Measurements from ENCODE around the gene SEMA4D. TPM values are rescaled to one million over a fixed set of nuclear protein-coding genes. Genes with fewer than 3 reads are reported as not detected.

SEMA4D gene
- total RNA-seq, 1 experiment from 2014 or later = 23.3 TPM

DNA sequence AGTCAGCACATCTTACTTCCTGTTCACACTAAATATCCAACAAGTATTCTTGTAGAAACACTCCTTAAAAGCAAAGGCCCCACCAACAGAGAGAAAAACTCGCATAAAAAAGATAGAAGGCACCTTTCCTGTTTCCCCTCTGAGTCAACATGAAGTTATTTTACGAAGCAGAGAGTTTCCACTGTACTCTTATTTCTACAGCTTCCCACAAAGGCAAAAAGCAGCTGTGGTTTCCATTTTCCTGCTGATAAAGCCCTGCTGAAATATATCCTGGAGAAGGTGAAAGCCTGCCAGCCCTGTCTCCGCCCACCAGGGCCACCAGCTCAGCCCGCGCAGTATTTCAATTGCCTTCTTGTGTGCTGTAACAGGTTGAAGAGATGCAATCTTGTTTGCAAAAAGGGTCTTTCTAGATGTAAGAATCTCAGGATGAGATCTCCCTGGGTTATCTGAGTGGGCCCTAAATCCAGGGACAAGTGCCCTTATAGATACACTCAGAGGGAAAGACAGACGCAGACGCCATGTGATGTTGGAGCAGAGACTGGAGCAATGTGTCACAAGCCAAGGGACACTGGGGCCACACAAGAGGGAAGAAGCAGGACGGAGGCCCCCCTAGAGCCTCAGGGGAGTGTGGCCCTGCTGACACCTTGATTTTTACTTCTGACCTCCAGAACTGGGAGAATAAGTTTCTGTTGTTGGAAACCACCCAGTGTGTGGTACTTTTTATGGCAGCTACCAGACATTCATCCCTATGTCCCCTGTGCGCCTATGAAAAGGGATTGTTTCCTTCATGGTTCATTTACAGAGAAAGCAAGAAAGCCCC is 19.9 kb downstream of the SEMA4D start:
- no peaks in the 10 kb centered on the region for H3K4me1 Mint-ChIP-seq (ENCODE audit: low read depth, unreplicated experiment)
- no peaks in the 10 kb centered on the region for H3K9me3 Mint-ChIP-seq (ENCODE audit: low read depth, unreplicated experiment)
- DNase-seq = no peak
- no peaks in the 10 kb centered on the region for H3K36me3 Mint-ChIP-seq (ENCODE audit: insufficient read depth, unreplicated experiment)
- no TSS peak for BruUV-seq (replicated peaks)
- TF ChIP-seq, protein P1, sequence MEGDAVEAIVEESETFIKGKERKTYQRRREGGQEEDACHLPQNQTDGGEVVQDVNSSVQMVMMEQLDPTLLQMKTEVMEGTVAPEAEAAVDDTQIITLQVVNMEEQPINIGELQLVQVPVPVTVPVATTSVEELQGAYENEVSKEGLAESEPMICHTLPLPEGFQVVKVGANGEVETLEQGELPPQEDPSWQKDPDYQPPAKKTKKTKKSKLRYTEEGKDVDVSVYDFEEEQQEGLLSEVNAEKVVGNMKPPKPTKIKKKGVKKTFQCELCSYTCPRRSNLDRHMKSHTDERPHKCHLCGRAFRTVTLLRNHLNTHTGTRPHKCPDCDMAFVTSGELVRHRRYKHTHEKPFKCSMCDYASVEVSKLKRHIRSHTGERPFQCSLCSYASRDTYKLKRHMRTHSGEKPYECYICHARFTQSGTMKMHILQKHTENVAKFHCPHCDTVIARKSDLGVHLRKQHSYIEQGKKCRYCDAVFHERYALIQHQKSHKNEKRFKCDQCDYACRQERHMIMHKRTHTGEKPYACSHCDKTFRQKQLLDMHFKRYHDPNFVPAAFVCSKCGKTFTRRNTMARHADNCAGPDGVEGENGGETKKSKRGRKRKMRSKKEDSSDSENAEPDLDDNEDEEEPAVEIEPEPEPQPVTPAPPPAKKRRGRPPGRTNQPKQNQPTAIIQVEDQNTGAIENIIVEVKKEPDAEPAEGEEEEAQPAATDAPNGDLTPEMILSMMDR (IDR thresholded peaks at IDR 0.05; ENCODE audit: unreplicated experiment) = no peak
- no peaks in the 10 kb centered on the region for H3K27me3 Mint-ChIP-seq (ENCODE audit: unreplicated experiment)
- no peak overlapping the region for H3K4me3 Mint-ChIP-seq (ENCODE audit: low read depth, unreplicated experiment)
- no peak overlapping the region for H3K27ac Mint-ChIP-seq (ENCODE audit: unreplicated experiment)
- intact Hi-C loops (cut with micrococcal nuclease; ENCODE audit: unreplicated experiment) = no loop called here
- CTCF ChIA-PET = no interaction called here

DNA sequence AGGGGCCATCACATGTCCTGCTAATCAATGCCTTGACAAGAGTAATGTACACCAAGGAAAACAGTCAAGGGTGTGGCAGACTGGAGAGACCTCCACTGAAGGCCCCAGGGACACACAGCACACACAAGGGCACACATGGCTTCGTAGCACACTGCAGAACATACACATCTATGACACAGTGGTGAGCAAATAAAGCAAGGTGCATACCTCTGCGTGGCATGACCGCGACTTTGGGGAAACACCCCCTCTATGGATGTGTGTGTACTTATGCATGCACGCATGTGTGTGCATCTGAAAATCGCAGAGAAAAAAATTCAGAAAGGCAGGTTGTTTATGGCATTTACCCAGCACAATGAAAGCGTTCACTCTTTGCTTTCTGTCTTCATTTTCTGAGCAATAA is 20.5 kb downstream of the SEMA4D start:
- no peaks in the 10 kb centered on the region for H3K27me3 Mint-ChIP-seq (ENCODE audit: unreplicated experiment)
- H3K36me3 Mint-ChIP-seq (ENCODE audit: insufficient read depth, unreplicated experiment) = no peaks in the 10 kb centered on the region
- no peak overlapping the region for H3K4me3 Mint-ChIP-seq (ENCODE audit: low read depth, unreplicated experiment)
- intact Hi-C loops (cut with micrococcal nuclease; ENCODE audit: unreplicated experiment) = no loop called here
- H3K9me3 Mint-ChIP-seq (ENCODE audit: low read depth, unreplicated experiment) = no peaks in the 10 kb centered on the region
- no TSS peak for BruUV-seq (replicated peaks)
- no peaks in the 10 kb centered on the region for H3K4me1 Mint-ChIP-seq (ENCODE audit: low read depth, unreplicated experiment)
- TF ChIP-seq, protein P1 (IDR thresholded peaks at IDR 0.05; ENCODE audit: unreplicated experiment) = no peak
- no peak overlapping the region for H3K27ac Mint-ChIP-seq (ENCODE audit: unreplicated experiment)
- no peak for DNase-seq
- CTCF ChIA-PET = no interaction called here

DNA sequence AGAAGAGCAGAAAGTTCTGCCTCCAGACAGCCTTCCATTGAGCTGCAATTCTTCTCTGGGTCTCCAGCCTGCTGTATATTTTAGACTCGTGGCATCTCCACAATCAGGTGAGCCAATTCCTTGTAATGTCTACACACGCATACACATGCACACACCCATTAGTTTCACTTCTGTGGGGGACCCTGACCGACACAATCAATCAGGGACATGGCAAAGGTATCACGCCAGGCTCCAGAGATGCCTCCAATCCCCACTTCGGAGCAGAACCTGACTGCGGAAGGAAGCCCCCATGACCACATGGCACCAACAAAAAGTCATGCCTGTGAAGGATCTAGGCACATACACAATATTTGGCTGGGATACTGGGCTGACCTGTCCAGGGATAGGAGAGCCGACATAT is 21.4 kb downstream of the SEMA4D start:
- Mint-ChIP-seq H3K4me3 (ENCODE audit: low read depth, unreplicated experiment) (no peak overlapping the region), H3K27ac (ENCODE audit: unreplicated experiment) (no peak overlapping the region), H3K27me3 (ENCODE audit: unreplicated experiment) (no peaks in the 10 kb centered on the region), H3K9me3 (ENCODE audit: low read depth, unreplicated experiment) (no peaks in the 10 kb centered on the region), H3K36me3 (ENCODE audit: insufficient read depth, unreplicated experiment) (no peaks in the 10 kb centered on the region), H3K4me1 (ENCODE audit: low read depth, unreplicated experiment) (no peaks in the 10 kb centered on the region)
- intact Hi-C loops (cut with micrococcal nuclease; ENCODE audit: unreplicated experiment) = no loop called here
- BruUV-seq (replicated peaks) = no TSS peak
- CTCF ChIA-PET = no interaction called here
- no peak for DNase-seq
- TF ChIP-seq, protein P1 (IDR thresholded peaks at IDR 0.05; ENCODE audit: unreplicated experiment) = no peak

DNA sequence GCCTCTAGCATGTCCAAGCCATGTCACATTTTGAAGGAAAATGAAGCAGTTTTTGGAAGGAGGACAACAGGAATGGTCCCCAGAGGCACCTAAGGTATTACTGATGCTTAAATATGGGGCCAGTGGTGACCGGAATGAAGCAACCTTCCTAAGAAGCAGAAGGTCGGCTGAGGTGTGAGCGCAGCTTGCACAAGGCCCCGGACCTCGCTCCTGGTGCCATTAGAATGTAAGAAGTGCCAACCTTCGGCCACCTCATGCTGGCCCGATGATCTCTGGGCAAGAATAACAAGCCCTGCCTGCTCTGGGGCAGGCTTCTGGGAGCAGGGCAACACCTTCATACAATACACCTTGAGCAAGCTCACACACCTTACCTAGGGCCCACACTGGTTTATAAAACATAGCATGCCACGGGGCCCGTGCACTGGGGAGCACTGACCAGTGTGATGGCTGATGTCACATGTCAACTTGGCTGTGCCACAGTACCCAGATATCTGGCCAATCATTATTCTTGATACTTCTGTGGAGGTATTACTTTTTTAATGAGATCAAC is 21.9 kb downstream of the SEMA4D start:
- no peaks in the 10 kb centered on the region for H3K9me3 Mint-ChIP-seq (ENCODE audit: low read depth, unreplicated experiment)

More for the DNA sequence above, 21.9 kb downstream of the SEMA4D start:
- TF ChIP-seq, protein P1 (IDR thresholded peaks at IDR 0.05; ENCODE audit: unreplicated experiment) = no peak
- H3K36me3 Mint-ChIP-seq (ENCODE audit: insufficient read depth, unreplicated experiment) = no peaks in the 10 kb centered on the region
- intact Hi-C loops (cut with micrococcal nuclease; ENCODE audit: unreplicated experiment) = no loop called here
- H3K4me3 Mint-ChIP-seq (ENCODE audit: low read depth, unreplicated experiment) = no peak overlapping the region
- H3K4me1 Mint-ChIP-seq (ENCODE audit: low read depth, unreplicated experiment) = no peaks in the 10 kb centered on the region
- no peak for DNase-seq
- BruUV-seq (replicated peaks) = no TSS peak
- CTCF ChIA-PET = no interaction called here
- H3K27me3 Mint-ChIP-seq (ENCODE audit: unreplicated experiment) = no peaks in the 10 kb centered on the region
- H3K27ac Mint-ChIP-seq (ENCODE audit: unreplicated experiment) = no peak overlapping the region

Data from Calu3 (cell line).